Fibroblast of skin of scalp (primary cell): Measurements from ENCODE around the gene PPFIA2.
A peak's percentile ranks its signal among the peaks of the same experiment; 100 is the strongest.

ENCODE experiments used
- DNase-seq: peaks from one replicate; pipeline ENCODE4 v3.0.0-alpha.2; 2013

PPFIA2 gene

GRCh38 chr12:81339071-81339470 is 420.1 kb downstream of the PPFIA2 start:
- DNase-seq, result no peak

GRCh38 chr12:81337886-81338285 is 421.3 kb downstream of the PPFIA2 start:
- DNase-seq, result peak; percentile 57

DNA sequence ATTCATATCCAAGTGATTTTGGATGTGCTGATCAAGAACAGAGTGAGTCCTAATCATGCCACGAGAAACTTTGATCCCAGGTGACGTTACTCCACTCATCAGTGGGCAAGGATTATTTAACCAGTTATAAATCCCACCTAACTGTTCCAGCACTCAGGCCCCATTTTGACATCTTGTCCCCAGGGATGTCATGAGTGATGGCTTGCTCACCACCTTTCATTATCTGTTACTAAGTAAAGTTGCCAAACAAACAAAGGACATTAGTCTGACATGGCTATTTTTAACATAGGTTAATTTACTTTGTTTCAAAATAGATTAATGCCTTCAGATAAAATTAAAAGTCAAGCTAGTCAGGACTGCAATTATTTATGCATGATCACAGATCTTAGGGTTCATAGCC is 425.3 kb downstream of the PPFIA2 start:
- DNase-seq, result no peak

DNA sequence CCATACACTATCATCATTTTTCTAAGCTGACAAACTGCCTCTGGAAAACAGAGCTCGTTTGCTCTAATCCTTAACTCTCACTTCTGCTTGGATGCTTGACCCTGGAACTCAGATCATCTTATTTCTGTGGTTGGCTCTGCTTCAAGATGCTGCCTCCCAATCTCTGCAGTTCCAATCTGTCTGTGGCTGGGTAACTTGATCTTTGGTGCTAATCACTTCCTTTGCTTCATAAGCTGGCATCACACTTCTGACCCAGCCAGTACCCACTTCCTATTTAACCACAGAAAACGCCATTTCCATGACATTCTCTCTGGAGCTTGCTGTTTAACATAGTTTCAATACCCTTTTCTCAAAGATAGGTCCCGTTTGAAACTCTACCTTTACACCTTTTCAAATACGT is 427.1 kb downstream of the PPFIA2 start:
- no peak for DNase-seq

- DNase-seq, result peak; percentile 2
Measured at GRCh38 chr12:81330480-81330879, 428.7 kb downstream of the PPFIA2 start.

DNA sequence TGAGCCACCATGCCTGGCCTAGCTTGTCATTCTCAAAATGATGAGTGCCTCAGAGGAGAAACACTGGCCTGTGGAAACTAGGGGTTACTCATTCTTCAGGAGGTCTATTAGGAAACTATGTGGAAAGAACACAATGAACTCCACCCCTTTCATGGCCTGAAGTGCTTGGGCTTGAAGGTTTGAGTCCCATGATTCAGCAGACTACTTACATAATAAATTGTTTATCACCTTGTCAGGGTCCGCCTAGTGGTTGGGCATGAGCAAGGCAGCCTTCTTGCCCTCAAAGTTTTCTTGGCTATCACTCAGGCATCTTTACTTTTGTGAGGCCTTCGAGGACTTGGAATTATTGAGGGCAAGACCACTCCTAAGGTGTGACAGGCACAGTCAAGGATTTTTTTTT is 430.1 kb downstream of the PPFIA2 start:
- peak; percentile 2 for DNase-seq

DNA sequence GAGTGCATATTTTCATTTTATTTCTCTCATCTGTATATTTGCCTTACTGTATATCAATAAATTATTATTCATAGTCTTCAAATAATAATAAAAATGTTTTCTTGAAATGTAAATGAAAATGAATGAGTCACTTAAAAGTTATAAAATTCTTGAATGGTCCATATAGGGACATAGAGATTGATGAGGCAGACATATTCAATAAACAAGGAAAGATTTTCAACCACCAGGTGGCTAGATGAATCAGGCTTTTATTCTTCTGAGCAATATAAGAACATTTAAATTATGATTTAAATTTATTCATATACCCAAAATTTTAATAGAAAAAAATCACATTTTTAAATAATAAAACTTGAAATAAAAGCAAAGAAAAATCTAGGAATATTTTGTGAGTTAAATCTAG is 431.7 kb downstream of the PPFIA2 start:
- DNase-seq, result no peak

- DNase-seq, result no peak
Measured at GRCh38 chr12:81325086-81325485, 434.1 kb downstream of the PPFIA2 start.

GRCh38 chr12:81314903-81315531 is 444.1 kb downstream of the PPFIA2 start:
- DNase-seq, result no peak

DNA sequence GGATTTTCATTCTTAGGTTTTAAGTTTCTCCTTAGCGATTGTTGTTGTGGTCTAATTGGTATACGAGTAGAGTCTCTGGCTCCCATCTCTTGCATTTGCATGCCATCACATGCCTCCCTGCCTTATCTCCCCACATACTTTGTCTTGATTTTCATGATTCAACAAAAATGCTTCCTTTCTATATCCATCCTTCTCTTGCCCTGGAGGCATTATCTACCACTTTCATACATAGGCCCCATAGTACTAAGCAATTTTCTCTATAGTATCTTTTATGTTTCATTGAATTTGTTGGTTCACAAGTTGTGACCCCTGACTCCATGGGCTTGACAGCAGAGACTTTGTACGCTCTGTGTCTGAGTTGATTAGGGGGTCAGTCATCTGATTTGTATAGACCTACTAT is 455.2 kb downstream of the PPFIA2 start:
- no peak for DNase-seq

DNA sequence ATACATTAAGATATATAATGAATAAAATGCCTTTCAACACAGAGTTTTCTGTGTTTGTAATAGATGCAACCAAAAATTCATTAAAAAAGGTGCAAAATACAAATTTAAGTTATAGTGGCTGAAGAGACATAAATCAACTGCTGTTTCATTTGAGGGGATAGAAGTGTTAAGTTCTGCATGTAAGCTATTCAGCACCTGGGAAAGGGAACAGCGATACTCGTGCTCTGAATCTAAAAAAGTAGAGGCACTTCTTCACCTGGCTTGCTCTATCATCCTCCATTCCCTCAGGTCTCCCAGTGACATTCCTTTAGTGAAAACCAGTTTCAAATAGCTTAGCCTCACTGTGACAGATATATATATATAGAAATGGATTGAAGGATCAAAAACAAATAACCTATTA is 458.7 kb downstream of the PPFIA2 start:
- peak; percentile 5 for DNase-seq

DNA sequence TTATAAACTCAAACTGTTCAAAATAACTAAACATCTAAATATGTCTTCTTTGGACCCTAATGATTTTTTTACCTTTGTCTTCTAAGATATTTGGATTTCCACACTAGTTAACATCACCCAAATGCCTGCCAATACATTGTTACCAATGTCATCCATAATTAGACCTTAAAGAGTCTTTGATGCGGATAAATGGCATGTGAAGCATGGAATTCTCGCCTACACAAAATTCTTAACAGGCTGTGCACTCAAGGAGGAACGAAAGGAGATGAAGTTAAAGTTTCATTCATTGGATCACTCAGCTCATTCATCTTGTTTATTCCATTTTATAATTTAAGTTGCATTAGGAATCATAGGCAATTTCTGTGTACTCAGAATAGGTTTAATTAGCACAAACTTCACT is 461.5 kb downstream of the PPFIA2 start:
- peak; percentile 4 for DNase-seq

DNA sequence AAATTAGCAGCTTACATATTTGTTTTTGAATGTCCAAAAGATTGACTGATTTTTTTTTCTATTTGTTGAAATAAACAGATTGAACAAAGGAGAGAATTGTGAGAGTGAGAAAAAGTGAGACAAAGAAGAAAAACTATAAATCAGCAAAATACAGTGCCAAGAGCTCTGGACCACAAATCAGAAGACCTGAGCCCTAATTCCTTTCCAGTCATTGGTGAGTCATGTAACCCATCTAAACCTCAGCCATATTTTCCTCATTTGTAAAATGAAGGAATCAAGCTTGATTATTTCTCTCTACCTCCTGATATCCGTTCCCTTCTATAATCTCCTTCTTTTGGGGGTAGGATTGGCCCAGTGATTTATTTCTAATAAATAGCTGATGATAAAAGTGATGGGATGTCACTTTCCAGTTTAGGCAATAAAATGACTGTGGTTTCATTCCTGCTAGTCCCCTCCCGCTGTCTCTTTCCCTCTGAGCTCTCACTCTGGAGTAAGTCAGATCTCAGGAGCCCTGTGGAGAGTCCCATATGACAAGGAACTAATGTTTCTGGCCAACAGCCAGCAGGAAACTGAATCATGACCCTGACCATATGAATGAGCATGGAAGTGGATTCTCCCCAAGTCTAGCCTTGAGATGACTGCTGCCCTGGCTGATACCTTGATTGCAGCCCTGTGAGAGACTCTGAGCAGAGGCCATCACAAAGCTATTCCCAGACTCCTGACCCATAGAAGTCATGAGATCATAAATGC is 462.4 kb downstream of the PPFIA2 start:
- DNase-seq, result peak; percentile 84

GRCh38 chr12:81295251-81295650 is 463.9 kb downstream of the PPFIA2 start:
- DNase-seq, result no peak

- peak; percentile 27 for DNase-seq
Measured at GRCh38 chr12:81294325-81295190, 464.6 kb downstream of the PPFIA2 start.

DNA sequence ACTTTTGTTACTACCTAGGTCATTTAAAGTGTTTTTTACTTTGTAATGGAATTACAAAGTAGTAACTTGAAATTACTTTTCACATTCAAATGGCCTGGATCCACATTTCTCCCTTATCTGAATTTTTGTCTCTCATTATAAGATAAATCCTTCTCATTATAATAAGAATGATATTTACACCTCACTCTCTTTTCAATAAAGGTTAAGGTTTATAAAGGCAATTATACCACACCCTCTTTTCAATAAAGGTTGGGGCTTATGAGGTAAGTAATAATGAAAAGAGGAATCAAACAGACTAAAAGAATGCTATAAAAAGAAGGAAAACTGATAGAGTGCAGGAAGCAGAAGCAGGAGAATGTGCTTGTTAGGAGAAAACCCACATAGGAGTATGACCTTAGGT is 470.5 kb downstream of the PPFIA2 start:
- no peak for DNase-seq

- peak; percentile 9 for DNase-seq
Measured at GRCh38 chr12:81284137-81284536, 475.0 kb downstream of the PPFIA2 start.

DNA sequence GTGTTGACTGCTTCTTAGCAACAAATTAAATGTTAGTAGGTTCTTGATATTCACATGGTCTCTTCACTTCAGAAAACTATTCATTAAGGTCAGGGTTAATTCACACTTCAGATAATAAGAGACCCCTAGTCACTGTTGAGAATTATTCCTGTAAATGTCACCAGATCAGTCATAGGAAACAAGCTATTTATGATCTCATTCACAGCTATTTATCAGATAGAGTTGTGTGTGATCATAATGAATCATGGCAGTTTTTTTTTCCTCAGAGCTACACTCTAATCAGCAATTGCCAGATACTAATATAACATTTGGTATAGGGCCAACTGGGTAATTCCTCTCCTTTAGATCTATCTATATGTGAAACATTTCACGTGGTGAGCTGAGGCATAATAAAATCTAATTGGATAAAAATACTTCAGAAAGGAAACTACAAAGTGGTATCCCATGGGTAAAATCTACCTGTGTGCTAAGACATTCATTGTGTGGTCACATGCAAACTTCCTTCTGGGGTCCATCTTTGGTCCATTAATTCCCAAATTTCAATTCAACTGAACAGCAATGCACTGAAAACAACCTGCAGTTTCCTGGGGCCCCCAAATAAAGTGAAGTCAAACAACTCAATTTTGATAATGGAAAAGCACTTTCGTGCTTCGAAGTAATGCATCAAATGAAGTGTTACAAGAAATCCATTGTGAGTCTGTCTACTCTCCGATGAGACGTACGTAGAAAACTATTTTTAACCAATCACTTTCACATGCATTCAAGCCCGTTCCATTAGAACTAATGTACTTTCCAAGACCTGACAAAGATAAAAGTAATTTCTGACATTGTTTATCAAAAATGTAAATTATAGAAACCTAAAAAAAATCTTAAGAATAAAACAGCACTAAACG is 484.3 kb downstream of the PPFIA2 start:
- DNase-seq, result peak; percentile 6

- no peak for DNase-seq
Measured at GRCh38 chr12:81270385-81270784, 488.8 kb downstream of the PPFIA2 start.

GRCh38 chr12:81263072-81263471 is 496.1 kb downstream of the PPFIA2 start:
- no peak for DNase-seq

DNA sequence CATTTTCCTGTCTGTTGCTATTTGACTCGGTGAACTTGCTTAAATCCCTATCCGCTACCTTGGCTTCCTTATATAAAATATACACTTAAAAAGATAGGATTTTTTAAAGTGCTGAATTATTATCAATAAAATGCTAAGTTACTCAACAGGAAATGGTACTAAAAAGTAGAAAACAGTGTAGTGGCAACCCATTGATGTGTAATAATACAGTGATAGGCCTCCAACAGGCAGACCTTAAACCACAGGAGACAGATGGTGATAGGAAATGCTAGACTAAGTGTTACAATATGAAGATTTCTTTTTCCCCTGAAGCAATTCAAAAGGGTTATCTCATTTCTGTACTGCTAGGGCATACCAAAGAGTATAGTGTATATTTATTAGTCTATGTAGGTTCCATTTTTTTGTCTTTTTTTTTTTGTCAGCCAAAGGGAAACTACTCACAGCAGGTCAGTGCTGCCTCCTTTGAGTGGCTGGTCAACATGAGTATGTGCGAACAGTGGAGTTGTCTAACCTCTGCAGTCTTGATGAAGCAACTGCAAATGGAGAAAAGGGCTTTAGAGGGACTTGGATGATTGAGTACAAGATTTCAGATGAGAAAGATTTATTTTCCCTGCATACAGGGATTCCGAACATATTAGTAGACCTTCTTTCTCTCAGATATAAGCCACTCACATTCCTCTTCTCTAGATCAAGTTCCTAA is 497.5 kb downstream of the PPFIA2 start:
- no peak for DNase-seq

- no peak for DNase-seq
Measured at GRCh38 chr12:81259360-81259759, 499.8 kb downstream of the PPFIA2 start.
